ENCODE measurements around the gene C5orf15. TPM values are rescaled to one million over a fixed set of nuclear protein-coding genes. Genes with fewer than 3 reads are reported as not detected.
"Not testable (repeated sequence)": the region's sequence is repeated elsewhere in the genome, so short reads cannot be mapped to it uniquely, and the experiment has no call there.

C5orf15 gene
- total and polyA plus RNA-seq, 5 donors: 25.8 to 32.0 (median 29.6) TPM

DNA sequence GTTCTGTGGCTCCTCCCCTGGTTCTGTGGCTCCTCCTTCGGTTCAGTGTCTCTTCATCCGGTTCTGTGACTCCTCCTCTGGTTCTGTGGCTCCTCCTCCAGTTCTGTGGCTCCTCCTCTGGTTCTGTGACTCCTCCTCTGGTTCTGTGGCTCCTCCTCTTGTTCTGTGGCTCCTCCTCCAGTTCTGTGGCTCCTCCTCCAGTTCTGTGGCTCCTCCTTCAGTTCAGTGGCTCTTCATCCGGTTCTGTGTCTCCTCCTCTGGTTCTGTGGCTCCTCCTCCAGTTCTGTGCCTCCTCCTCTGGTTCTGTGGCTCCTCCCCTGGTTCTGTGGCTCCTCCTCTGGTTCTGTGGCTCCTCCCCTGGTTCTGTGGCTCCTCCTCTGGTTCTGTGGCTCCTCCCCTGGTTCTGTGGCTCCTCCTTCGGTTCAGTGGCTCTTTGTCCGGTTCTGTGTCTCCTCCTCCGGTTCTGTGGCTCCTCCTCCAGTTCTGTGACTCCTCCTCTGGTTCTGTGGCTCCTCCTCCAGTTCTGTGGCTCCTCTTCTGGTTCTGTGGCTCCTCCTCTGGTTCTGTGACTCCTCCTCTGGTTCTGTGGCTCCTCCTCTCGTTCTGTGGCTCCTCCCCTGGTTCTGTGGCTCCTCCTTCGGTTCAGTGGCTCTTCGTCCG is 32.3 kb downstream of the C5orf15 start:
- WGBS: 91% methylated on average over 10 of the region's 10 CpGs
- H3K4me1 ChIP-seq (ENCODE audit: control insufficient read depth, insufficient read depth, low read length); ATAC-seq; DNase-seq; H3K27me3 ChIP-seq (ENCODE audit: control insufficient read depth, insufficient read depth); H3K4me3 ChIP-seq (ENCODE audit: low read length); H3K27ac ChIP-seq (ENCODE audit: low read length); H3K9me3 ChIP-seq (ENCODE audit: control insufficient read depth, low read length): not testable (repeated sequence)
- intact Hi-C loops (cut with DNase I): loop anchor here in 1 of 4 donors (10.0 kb wide), 1 partner anchor 511 kb away; no protein-coding TSS in a partner anchor

DNA sequence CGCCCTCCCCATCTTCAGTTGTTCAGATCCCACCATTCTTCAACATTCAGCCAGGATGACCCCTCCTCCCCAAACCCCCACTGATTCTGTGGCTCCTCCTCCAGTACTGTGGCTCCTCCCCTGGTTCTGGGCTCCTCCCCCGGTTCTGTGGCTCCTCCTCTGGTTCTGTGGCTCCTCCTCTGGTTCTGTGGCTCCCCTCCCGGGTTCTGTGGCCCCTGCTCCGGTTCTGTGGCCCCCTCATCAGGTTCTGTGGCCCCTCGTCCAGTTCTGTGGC is 32.8 kb downstream of the C5orf15 start:
- H3K9me3 ChIP-seq (ENCODE audit: control insufficient read depth, low read length): no peaks in the 10 kb centered on the region
- ATAC-seq (no peak), DNase-seq (no peak)
- no peaks in the 10 kb centered on the region for H3K27me3 ChIP-seq (ENCODE audit: control insufficient read depth, insufficient read depth)
- no peak overlapping the region for H3K4me3 ChIP-seq (ENCODE audit: low read length)
- no peaks in the 10 kb centered on the region for H3K4me1 ChIP-seq (ENCODE audit: control insufficient read depth, insufficient read depth, low read length)
- no peak overlapping the region for H3K27ac ChIP-seq (ENCODE audit: low read length)
- intact Hi-C loops (cut with DNase I): loop anchor here in 1 of 4 donors (10.0 kb wide), 1 partner anchor 511 kb away; no protein-coding TSS in a partner anchor
- 87% methylated on average over 5 of the region's 5 CpGs for whole genome bisulfite sequencing

DNA sequence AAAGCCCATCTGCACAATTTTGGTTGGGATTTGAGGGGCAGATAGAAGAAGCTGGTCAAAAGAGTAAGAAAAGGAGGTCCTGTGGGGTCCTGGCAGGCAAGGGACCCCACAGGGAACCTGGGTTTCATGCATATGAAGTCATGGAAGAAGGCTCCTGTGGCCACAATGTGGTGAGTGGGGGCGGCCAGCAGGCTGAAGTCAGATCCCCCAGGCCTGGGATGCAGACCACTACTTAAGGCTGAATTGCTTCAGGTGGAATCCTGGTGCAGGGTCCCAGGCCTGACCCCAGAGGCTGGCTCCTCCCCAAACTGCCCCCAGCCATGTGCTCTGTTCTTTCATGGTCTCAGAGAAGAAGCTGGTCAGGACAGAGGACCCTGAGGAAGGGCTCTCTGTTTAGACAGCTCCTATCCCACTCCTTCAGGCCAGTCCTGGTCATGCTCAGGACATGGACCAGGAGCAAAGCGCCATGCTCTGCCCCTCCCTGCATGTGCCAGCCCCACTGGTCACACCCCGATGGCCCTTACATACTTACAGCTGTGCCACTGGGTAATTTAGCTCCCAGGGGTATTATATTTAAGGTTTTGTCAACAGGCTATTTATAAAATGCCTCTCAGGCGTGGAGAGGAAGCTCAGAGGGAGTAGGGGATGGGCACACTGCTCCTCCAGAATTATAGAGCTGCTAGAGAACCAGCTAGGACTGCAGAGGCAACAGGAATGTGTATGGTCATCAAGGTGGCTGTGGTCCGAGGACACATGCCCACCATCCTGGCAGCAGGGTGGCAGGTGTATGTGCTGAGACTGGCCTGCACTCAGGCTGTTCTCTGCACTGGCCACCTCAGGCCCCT is 33.4 kb downstream of the C5orf15 start:
- WGBS: 77% methylated on average over 5 of the region's 5 CpGs
- ATAC-seq: peak in 1 of 2 donors; percentile 34
- intact Hi-C loops (cut with DNase I): loop anchor here in 1 of 4 donors (10.0 kb wide), 1 partner anchor 510 kb away; no protein-coding TSS in a partner anchor

DNA sequence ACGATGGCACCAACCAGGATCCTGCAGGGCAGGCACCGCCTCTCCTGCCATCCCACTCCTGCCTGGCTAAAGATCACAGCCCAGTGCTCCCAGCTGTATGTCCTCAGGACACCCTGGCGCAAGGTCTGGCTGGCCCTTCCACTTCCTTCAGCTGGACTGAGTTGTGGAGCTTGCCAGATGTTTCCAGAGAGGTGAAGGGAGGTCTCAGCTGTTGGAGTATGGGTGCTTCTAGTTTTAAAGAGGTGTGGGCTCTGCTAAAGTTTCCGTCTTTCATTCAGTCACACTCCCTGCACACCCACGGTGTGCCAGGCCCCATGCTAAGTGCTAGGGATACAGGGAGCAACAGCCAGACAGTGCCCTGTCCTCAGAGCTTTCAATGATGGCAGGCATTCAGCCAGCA is 34.1 kb downstream of the C5orf15 start:
- 81% methylated on average over 5 of the region's 5 CpGs for WGBS
- Histone ChIP-seq H3K4me1 (ENCODE audit: control insufficient read depth, insufficient read depth, low read length) (no peaks in the 10 kb centered on the region), H3K27ac (ENCODE audit: low read length) (no peak overlapping the region), H3K27me3 (ENCODE audit: control insufficient read depth, insufficient read depth) (no peaks in the 10 kb centered on the region), H3K9me3 (ENCODE audit: control insufficient read depth, low read length) (no peaks in the 10 kb centered on the region), H3K4me3 (ENCODE audit: low read length) (no peak overlapping the region)
- intact Hi-C loops (cut with DNase I): loop anchor here in 1 of 4 donors (10.0 kb wide), 1 partner anchor 510 kb away; no protein-coding TSS in a partner anchor
- DNase-seq: no peak
- ATAC-seq: no peak

More for the DNA sequence above, 33.4 kb downstream of the C5orf15 start:
- Histone ChIP-seq H3K27ac (ENCODE audit: low read length) (no peak overlapping the region), H3K4me3 (ENCODE audit: low read length) (no peak overlapping the region), H3K9me3 (ENCODE audit: control insufficient read depth, low read length) (no peaks in the 10 kb centered on the region), H3K4me1 (ENCODE audit: control insufficient read depth, insufficient read depth, low read length) (no peaks in the 10 kb centered on the region), H3K27me3 (ENCODE audit: control insufficient read depth, insufficient read depth) (no peaks in the 10 kb centered on the region)
- DNase-seq: no peak

DNA sequence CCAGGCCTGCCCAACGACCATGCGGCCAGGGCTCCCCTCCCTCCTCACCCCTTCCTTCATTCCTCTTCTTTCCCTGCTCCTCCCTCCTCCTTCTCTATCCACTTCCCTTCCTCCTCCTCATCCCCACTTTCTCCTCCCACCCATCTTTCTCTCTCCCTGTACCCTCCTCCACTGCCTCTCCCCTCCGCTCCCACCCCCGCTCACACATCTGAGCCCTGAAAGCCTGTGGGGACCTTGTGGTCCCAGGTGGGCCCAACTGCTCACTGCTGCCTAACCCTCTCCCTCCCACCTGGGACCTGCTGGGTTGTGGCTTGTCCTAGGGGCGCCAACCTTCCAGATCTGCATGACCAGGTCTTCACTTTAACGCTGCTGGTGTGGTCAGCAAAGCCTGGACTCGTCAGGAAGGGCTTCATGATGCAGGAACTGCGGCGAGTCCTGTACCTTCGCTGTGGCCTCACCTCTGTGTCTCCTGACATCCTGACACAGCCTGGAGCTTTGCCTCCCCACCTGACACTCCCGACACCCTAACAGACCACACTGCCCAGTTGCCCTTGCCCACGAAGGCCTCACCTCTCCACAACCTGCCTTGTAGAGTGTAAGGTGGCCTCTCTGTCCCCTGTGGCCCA is 34.6 kb downstream of the C5orf15 start:
- no peak overlapping the region for H3K27ac ChIP-seq (ENCODE audit: low read length)
- ATAC-seq: no peak
- 88% methylated on average over 12 of the region's 12 CpGs for WGBS
- H3K9me3 ChIP-seq (ENCODE audit: control insufficient read depth, low read length): no peaks in the 10 kb centered on the region
- intact Hi-C loops (cut with DNase I): loop anchor here in 1 of 4 donors (10.0 kb wide), 1 partner anchor 509 kb away; no protein-coding TSS in a partner anchor
- no peak for DNase-seq
- no peaks in the 10 kb centered on the region for H3K4me1 ChIP-seq (ENCODE audit: control insufficient read depth, insufficient read depth, low read length)
- H3K27me3 ChIP-seq (ENCODE audit: control insufficient read depth, insufficient read depth): no peaks in the 10 kb centered on the region
- H3K4me3 ChIP-seq (ENCODE audit: low read length): no peak overlapping the region

DNA sequence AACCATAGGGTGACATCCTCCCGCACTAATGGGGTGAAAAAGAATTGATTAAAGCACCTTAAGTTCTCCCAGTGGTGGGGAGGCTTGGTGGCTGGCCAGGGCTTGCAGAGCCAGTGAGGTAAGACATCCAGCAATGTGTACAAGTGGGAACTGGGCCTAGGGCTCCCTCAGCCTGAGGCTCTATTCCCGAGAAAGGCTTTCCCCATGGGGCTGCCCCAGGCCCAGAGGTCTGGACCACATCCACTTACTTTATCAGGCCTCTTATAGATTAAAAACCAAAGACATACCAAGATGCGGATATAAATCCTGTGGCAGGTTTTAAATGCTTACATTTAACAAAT is 35.3 kb downstream of the C5orf15 start:
- intact Hi-C loops (cut with DNase I): loop anchor here in 1 of 4 donors (10.0 kb wide), 1 partner anchor 508 kb away; no protein-coding TSS in a partner anchor
- WGBS: 54% methylated on average over 3 of the region's 3 CpGs
- DNase-seq (peak in 1 of 3 donors; percentile 50), ATAC-seq (no peak)
- H3K27ac ChIP-seq (ENCODE audit: low read length): no peak overlapping the region
- no peaks in the 10 kb centered on the region for H3K9me3 ChIP-seq (ENCODE audit: control insufficient read depth, low read length)
- no peak overlapping the region for H3K4me3 ChIP-seq (ENCODE audit: low read length)
- H3K27me3 ChIP-seq (ENCODE audit: control insufficient read depth, insufficient read depth): no peaks in the 10 kb centered on the region
- H3K4me1 ChIP-seq (ENCODE audit: control insufficient read depth, insufficient read depth, low read length): no peaks in the 10 kb centered on the region

DNA sequence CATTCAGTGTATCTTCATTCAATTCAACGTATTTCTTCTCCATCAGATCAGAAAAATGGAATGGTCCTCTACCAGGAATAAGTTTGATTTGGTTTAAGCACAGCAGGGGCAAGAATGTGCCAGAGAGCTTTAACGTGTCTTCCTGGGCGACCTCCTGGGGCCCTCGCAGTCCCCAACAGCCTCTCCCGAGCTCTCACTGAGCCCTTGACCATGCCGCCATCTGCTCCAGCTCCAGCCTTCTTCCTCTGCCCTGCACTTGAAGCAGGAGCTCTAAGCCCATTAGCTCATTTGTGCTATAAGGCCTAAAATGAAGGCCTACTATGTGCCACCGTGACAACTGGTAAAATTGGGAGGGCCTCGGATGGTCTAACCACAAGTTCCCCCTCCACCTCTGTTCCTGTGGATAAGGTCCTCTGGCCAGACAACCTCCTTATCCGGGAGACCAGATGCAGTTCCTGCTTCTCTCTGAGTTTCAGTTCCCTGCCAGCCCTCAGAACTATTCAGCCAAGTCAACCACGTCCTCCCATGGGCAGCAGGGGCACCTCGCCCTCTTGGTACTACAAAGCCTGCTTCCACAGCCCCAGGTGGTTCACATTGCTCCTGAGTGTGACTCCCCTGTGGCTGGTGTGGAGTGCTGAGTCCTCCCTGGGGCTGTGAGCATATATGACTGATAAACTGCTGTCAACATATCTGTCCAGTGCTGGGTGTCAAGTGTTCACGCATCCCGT is 35.8 kb downstream of the C5orf15 start:
- no peak overlapping the region for H3K27ac ChIP-seq (ENCODE audit: low read length)
- no peak overlapping the region for H3K4me3 ChIP-seq (ENCODE audit: low read length)
- H3K9me3 ChIP-seq (ENCODE audit: control insufficient read depth, low read length): no peaks in the 10 kb centered on the region
- no peaks in the 10 kb centered on the region for H3K4me1 ChIP-seq (ENCODE audit: control insufficient read depth, insufficient read depth, low read length)
- no peak for ATAC-seq
- no peak for DNase-seq
- H3K27me3 ChIP-seq (ENCODE audit: control insufficient read depth, insufficient read depth): no peaks in the 10 kb centered on the region
- WGBS: 64% methylated on average over 13 of the region's 13 CpGs
- intact Hi-C loops (cut with DNase I): loop anchor here in 1 of 4 donors (10.0 kb wide), 1 partner anchor 508 kb away; no protein-coding TSS in a partner anchor

DNA sequence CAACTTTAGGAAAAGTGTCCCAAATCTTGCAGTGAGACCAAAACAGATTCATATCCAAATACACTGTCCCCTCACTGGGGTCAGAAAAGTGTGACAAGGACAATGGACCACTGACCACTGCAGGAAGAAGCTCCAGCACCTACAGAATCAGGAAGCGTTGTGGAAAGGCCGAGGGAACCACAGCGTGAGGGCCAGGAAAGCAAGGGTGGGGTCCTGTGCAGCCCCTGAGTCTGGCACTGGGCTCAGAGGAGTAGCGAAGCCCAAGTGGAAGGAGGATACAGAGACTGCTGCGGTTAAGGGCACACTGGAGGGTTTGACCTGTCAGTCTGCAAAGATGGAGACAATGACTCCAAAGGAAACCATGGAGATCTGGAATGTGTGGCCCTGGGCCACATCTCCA is 36.9 kb downstream of the C5orf15 start:
- DNase-seq (no peak), ATAC-seq (no peak)
- intact Hi-C loops (cut with DNase I): loop anchor here in 1 of 4 donors (10.0 kb wide), 1 partner anchor 507 kb away; no protein-coding TSS in a partner anchor
- no peaks in the 10 kb centered on the region for H3K27me3 ChIP-seq (ENCODE audit: control insufficient read depth, insufficient read depth)
- WGBS: 90% methylated on average over 5 of the region's 5 CpGs
- no peak overlapping the region for H3K4me3 ChIP-seq (ENCODE audit: low read length)
- no peaks in the 10 kb centered on the region for H3K9me3 ChIP-seq (ENCODE audit: control insufficient read depth, low read length)
- H3K27ac ChIP-seq (ENCODE audit: low read length): no peak overlapping the region
- H3K4me1 ChIP-seq (ENCODE audit: control insufficient read depth, insufficient read depth, low read length): no peaks in the 10 kb centered on the region

DNA sequence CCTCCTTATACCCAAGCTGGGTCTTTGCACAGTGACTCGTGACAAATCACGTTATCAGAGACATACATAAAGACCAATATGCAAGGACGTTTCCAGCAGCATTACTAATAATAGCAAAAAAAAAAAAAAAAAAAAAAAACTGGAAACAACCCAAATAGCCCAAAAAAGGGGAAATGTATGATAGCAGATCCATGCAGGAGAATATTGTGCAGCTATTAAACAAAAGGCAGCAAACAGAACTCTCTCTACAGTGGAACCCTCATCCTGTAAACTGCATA is 37.7 kb downstream of the C5orf15 start:
- 34% methylated on average over 3 of the region's 3 CpGs for WGBS
- Histone ChIP-seq H3K4me1 (ENCODE audit: control insufficient read depth, insufficient read depth, low read length) (no peaks in the 10 kb centered on the region), H3K27ac (ENCODE audit: low read length) (no peak overlapping the region), H3K4me3 (ENCODE audit: low read length) (no peak overlapping the region), H3K9me3 (ENCODE audit: control insufficient read depth, low read length) (no peaks in the 10 kb centered on the region), H3K27me3 (ENCODE audit: control insufficient read depth, insufficient read depth) (no peaks in the 10 kb centered on the region)
- intact Hi-C loops (cut with DNase I): loop anchor here in 1 of 4 donors (10.0 kb wide), 1 partner anchor 506 kb away; no protein-coding TSS in a partner anchor
- ATAC-seq (no peak), DNase-seq (no peak)

DNA sequence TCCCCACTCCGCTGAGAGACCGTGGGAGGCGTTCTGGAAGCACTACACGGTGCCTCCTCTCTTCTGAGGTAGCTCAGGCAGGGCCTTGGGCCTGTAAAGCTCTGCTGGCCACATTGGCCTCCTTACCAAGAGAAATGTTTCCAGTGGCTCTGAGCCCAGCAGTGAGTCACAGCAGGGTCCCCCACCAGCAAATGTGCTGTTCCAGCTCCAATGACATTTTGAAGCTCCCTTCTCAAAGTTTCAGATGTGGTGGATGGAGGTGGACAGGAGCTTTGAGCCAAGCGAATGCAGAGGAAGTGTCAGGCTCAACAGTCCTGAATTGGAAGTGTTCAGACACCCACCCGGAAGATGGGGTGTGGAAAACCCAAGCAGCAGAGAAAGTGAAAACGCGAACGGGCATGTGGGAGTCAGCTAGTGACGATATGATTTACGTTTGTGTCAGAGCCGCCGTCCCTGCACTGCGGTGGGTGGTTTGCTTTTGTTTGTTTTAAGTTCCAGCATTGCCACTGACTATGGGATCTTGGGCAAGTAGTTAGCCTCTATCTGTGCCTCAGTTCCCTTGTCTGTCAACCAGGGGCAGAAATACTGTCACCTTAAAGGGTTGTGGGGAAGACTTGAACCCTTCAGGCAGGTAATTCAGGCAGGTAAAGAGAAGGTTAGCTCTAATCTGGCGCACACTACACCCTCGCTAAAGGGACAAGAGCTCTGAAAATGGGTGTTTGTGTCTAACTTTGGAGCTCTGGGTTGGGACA is 38.2 kb downstream of the C5orf15 start:
- WGBS: 56% methylated on average over 16 of the region's 16 CpGs
- H3K4me3 ChIP-seq (ENCODE audit: low read length): no peak overlapping the region
- peak; percentile 65 to 76 for ATAC-seq
- no peaks in the 10 kb centered on the region for H3K4me1 ChIP-seq (ENCODE audit: control insufficient read depth, insufficient read depth, low read length)
- intact Hi-C loops (cut with DNase I): loop anchor here in 1 of 4 donors (10.0 kb wide), 1 partner anchor 505 kb away; no protein-coding TSS in a partner anchor
- peak; percentile 60 to 80 (median 71) for DNase-seq
- no peak overlapping the region for H3K27ac ChIP-seq (ENCODE audit: low read length)
- no peaks in the 10 kb centered on the region for H3K9me3 ChIP-seq (ENCODE audit: control insufficient read depth, low read length)
- H3K27me3 ChIP-seq (ENCODE audit: control insufficient read depth, insufficient read depth): no peaks in the 10 kb centered on the region
